Measurements from ENCODE around the gene GRIK4. TPM values are rescaled to one million over a fixed set of nuclear protein-coding genes. Genes with fewer than 3 reads are reported as not detected.
"Not testable (repeated sequence)": the region's sequence is repeated elsewhere in the genome, so short reads cannot be mapped to it uniquely, and the experiment has no call there.

The GRIK4 gene
- total RNA-seq, 1 donor from 2014 or later: not detected

DNA sequence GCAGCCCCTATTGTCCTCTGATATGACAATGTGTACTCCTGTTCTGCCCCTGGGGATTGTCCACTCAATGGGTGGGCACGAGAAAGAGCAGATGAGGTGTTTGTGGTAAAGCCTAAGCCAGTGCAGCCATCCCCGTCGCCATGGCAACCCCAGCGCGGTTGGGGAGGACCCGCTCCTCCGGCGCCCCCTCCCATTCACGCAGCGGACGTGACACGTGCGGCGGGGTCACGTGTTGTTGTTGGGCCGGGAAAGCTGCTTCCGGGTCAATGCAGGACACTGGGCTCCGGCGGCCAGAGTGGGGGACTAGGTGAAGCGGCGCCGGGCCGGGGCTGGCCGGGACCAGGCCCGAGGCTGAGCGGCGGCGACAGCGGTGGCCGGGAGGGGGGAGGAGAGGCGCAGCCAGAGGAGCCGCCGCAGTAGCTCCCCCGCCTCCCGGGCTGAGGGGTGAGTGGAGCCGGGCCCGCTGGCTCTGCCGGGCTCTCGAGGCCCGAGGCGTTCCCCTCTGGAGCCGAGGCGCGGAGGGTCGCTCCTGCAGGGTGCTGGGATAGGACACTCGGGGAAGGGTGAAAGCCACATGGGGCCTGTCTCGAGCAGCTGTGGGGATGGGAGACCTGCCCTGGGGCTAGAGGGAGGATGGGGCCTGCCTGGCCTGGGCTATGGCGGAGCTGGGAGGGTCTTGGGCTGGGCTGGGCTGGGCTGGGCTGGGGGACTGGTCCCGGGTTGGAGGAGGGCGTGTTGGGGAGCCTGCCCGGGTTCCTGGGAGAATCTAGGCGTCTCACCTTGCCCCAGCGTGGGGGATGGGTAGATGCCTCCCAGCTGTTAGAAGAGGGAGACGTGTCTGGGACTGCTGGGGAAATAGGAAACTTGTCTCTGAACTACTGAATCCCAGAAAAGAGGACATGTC is 512.6 kb downstream of the GRIK4 start, which contains the start of gene TBCEL:
Gene TBCEL (plus strand): TSS at position 255 of the 904 bp plus-strand sequence. CDS start 21,589 bp downstream, outside the sequence.
- intact Hi-C loops (cut with DNase I): no loop called here
- H3K27me3 ChIP-seq: no peaks in the 10 kb centered on the region
- H3K9me3 ChIP-seq: no peaks in the 10 kb centered on the region
- peak within 1 kb of the TSS; percentile 73 to 93 for H3K4me3 ChIP-seq
- DNase-seq (ENCODE audit: low spot score in 2 of 2): peak; percentile 44 to 89
- H3K4me1 ChIP-seq: peaks cover 3 to 9% of the 10 kb centered on the region in 2 donors
- no peaks in the 10 kb centered on the region for H3K36me3 ChIP-seq
- TF ChIP-seq, protein P1, sequence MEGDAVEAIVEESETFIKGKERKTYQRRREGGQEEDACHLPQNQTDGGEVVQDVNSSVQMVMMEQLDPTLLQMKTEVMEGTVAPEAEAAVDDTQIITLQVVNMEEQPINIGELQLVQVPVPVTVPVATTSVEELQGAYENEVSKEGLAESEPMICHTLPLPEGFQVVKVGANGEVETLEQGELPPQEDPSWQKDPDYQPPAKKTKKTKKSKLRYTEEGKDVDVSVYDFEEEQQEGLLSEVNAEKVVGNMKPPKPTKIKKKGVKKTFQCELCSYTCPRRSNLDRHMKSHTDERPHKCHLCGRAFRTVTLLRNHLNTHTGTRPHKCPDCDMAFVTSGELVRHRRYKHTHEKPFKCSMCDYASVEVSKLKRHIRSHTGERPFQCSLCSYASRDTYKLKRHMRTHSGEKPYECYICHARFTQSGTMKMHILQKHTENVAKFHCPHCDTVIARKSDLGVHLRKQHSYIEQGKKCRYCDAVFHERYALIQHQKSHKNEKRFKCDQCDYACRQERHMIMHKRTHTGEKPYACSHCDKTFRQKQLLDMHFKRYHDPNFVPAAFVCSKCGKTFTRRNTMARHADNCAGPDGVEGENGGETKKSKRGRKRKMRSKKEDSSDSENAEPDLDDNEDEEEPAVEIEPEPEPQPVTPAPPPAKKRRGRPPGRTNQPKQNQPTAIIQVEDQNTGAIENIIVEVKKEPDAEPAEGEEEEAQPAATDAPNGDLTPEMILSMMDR (IDR thresholded peaks at IDR 0.05): no peak
- H3K27ac ChIP-seq: peak within 1 kb of the TSS; percentile 17 to 32

DNA sequence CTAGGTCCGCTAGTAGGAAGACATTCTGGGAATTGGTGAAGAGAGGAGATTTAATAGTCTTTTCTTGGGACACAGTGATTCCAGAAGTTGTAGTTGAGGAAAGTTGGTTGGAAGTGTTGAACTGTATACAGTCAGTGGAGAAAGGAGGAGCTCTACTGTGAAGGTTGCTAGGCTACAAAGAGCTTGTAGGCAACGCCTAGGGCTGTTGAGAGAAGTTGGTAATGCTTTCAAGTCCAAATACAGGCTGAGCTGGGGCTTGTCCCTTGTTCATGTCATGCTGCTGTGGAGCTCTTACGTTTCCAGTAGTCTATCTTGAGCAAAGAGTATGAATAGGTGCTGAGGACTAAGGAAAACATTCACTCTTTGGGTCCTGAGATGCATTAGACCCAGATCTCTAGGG is 513.4 kb downstream of the GRIK4 start:
- H3K27me3 ChIP-seq: no peaks in the 10 kb centered on the region
- no peak for DNase-seq (ENCODE audit: low spot score in 2 of 2)
- peaks cover 3 to 9% of the 10 kb centered on the region in 2 donors for H3K4me1 ChIP-seq
- H3K36me3 ChIP-seq: no peaks in the 10 kb centered on the region
- intact Hi-C loops (cut with DNase I): no loop called here
- TF ChIP-seq, protein P1 (IDR thresholded peaks at IDR 0.05): no peak
- H3K27ac ChIP-seq: no peak overlapping the region
- peak overlapping the region; percentile 73 to 93 for H3K4me3 ChIP-seq
- H3K9me3 ChIP-seq: no peaks in the 10 kb centered on the region

DNA sequence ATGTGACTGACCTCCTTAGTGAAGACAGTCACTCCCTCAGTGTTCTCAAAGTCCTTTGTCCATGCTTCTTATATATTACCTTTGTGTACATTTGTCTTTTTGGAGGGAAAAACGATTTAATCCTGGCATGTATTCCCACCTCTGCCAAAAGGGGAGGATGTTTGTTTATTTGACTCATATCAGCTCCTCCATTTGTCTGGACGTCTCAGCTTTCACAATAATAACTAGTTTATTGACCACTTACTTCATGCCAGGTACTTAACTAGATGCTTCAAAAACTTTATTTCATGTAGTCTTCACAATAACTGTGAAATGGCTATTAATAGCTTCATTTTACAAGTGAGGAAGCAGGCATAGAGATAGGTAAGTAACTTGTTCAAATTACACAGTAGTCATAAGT is 517.6 kb downstream of the GRIK4 start:
- intact Hi-C loops (cut with DNase I): no loop called here
- TF ChIP-seq, protein P1 (IDR thresholded peaks at IDR 0.05): no peak
- H3K4me1 ChIP-seq: peaks cover 3 to 9% of the 10 kb centered on the region in 2 donors
- H3K27me3 ChIP-seq: no peaks in the 10 kb centered on the region
- no peak overlapping the region for H3K4me3 ChIP-seq
- DNase-seq (ENCODE audit: low spot score in 2 of 2): no peak
- H3K36me3 ChIP-seq: no peaks in the 10 kb centered on the region
- no peak overlapping the region for H3K27ac ChIP-seq
- no peaks in the 10 kb centered on the region for H3K9me3 ChIP-seq

DNA sequence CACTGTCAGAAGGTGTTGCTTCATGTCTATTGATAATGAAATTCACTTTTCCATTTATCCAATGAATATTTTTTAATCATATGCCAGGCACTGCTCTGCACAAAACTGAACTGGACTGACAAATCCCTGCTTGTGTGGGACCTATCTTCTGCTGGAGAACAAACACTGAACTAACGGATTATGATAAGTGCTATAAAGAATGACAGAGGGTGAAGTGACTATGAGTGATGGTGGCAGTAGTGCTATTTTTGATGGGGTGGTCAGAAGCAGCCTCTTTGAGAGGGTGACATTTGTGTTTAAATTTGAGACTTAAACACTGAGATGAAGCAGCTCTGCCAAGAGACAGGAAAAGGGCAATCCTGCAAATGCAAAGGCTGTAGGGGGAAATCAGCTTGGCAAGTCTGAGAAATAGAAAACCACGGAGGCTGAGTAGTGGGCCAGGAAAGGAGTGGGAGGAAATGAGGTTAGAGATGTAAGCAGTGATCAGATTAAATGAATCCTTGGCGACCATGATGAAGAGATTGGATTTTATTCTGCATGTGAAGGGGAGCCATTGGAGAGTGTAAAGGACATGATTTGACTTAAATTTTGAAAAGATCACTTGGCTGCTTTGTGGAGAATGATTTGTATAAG is 518.4 kb downstream of the GRIK4 start:
- no peaks in the 10 kb centered on the region for H3K36me3 ChIP-seq
- H3K4me1 ChIP-seq: peaks cover 0 to 4% of the 10 kb centered on the region in 2 donors
- H3K27ac ChIP-seq: no peak overlapping the region
- no peak for DNase-seq (ENCODE audit: low spot score in 2 of 2)
- intact Hi-C loops (cut with DNase I): no loop called here
- H3K4me3 ChIP-seq: no peak overlapping the region
- H3K9me3 ChIP-seq: no peaks in the 10 kb centered on the region
- TF ChIP-seq, protein P1 (IDR thresholded peaks at IDR 0.05): no peak
- no peaks in the 10 kb centered on the region for H3K27me3 ChIP-seq

DNA sequence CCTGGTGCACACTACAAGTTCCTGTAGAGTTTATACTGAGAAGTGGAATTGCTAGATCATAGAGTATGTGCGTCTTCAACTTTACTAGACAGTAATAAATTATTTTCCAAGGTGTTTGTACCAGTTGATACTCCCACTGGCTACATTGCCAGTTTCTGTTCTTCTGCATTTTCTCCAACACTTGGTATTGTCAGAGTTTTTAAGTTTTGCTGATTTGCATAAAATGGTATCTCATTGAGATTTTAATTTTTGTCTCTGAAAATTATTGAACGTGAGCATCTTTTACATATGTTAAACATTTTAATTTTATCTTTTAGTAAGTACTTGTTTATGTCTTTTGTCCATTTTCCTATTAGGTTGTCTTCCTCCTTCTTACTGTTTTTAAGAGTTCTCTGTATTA is 519.6 kb downstream of the GRIK4 start:
- Histone ChIP-seq H3K9me3 (no peaks in the 10 kb centered on the region), H3K4me1 (no peaks in the 10 kb centered on the region), H3K27me3 (no peaks in the 10 kb centered on the region), H3K4me3 (no peak overlapping the region), H3K27ac (no peak overlapping the region), H3K36me3 (no peaks in the 10 kb centered on the region)
- intact Hi-C loops (cut with DNase I): no loop called here
- DNase-seq (ENCODE audit: low spot score in 2 of 2): no peak
- TF ChIP-seq, protein P1 (IDR thresholded peaks at IDR 0.05): no peak

DNA sequence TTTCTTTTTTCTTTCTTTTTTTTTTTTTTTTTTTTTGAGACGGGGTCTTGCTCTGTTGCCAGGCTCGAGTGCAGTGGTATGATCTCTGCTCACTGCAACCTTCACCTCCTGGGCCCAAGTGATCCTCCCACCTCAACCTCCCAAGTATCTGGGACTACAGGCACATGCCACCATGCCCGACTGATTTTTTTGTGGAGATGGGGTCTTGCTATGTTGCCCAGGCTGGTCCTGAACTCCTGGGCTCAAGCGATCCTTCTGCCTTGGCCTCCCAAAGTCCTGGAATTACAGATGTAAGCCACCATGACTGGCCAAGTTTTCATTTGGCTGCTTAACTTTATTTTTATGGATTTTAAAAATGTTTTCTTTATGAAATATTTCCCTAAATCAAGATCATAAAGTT is 520.1 kb downstream of the GRIK4 start:
- H3K36me3 ChIP-seq; H3K27ac ChIP-seq; DNase-seq (ENCODE audit: low spot score in 2 of 2); H3K4me1 ChIP-seq; H3K27me3 ChIP-seq; H3K4me3 ChIP-seq; H3K9me3 ChIP-seq; intact Hi-C loops (cut with DNase I): not testable (repeated sequence)
